ENCODE results near the gene MED14. TPM values are rescaled to one million over a fixed set of nuclear protein-coding genes. Genes with fewer than 3 reads are reported as not detected.
A peak's percentile ranks its signal among the peaks of the same experiment; 100 is the strongest.
"Not testable (repeated sequence)": the region's sequence is repeated elsewhere in the genome, so short reads cannot be mapped to it uniquely, and the experiment has no call there.

MED14 gene
- 10 to 100 TPM; 36.9 to 62.2 (median 50.1) TPM for polyA plus RNA-seq (ENCODE audit: insufficient read length in 4 of 4)

GRCh38 chrX:40735325-40736169 is at the start of gene MED14:
MED14 (minus strand) TSS chrX:40735542; CDS start chrX:40735412, 130 bp downstream.
- DNase-seq (ENCODE audit: low read depth in 4 of 4, low spot score in 2 of 4) = peak; percentile 64 to 76 (median 72)

- DNase-seq (ENCODE audit: low read depth in 4 of 4, low spot score in 2 of 4) = no peak
Measured at GRCh38 chrX:40784516-40785151, 49.3 kb upstream of the MED14 start.

GRCh38 chrX:40782644-40783259 is 47.4 kb upstream of the MED14 start:
- not testable (repeated sequence) for DNase-seq (ENCODE audit: low read depth in 4 of 4, low spot score in 2 of 4)

GRCh38 chrX:40780951-40781350 is 45.6 kb upstream of the MED14 start:
- DNase-seq (ENCODE audit: low read depth in 4 of 4, low spot score in 2 of 4) = no peak

GRCh38 chrX:40780082-40780481 is 44.7 kb upstream of the MED14 start:
- DNase-seq (ENCODE audit: low read depth in 4 of 4, low spot score in 2 of 4) = no peak

GRCh38 chrX:40778861-40779575 is 43.7 kb upstream of the MED14 start:
- no peak for DNase-seq (ENCODE audit: low read depth in 4 of 4, low spot score in 2 of 4)

GRCh38 chrX:40773809-40774208 is 38.5 kb upstream of the MED14 start:
- DNase-seq (ENCODE audit: low read depth in 4 of 4, low spot score in 2 of 4) = no peak

- DNase-seq (ENCODE audit: low read depth in 4 of 4, low spot score in 2 of 4) = no peak
Measured at GRCh38 chrX:40773188-40773587, 37.8 kb upstream of the MED14 start.

- no peak for DNase-seq (ENCODE audit: low read depth in 4 of 4, low spot score in 2 of 4)
Measured at GRCh38 chrX:40772290-40772689, 36.9 kb upstream of the MED14 start.

GRCh38 chrX:40761762-40762161 is 26.4 kb upstream of the MED14 start:
- no peak for DNase-seq (ENCODE audit: low read depth in 4 of 4, low spot score in 2 of 4)

- DNase-seq (ENCODE audit: low read depth in 4 of 4, low spot score in 2 of 4) = no peak
Measured at GRCh38 chrX:40759374-40759773, 24.0 kb upstream of the MED14 start.

- no peak for DNase-seq (ENCODE audit: low read depth in 4 of 4, low spot score in 2 of 4)
Measured at GRCh38 chrX:40757058-40757457, 21.7 kb upstream of the MED14 start.

- no peak for DNase-seq (ENCODE audit: low read depth in 4 of 4, low spot score in 2 of 4)
Measured at GRCh38 chrX:40755291-40756249, 20.2 kb upstream of the MED14 start.

- DNase-seq (ENCODE audit: low read depth in 4 of 4, low spot score in 2 of 4) = no peak
Measured at GRCh38 chrX:40749681-40750494, 14.5 kb upstream of the MED14 start.

- no peak for DNase-seq (ENCODE audit: low read depth in 4 of 4, low spot score in 2 of 4)
Measured at GRCh38 chrX:40748977-40749376, 13.6 kb upstream of the MED14 start.

GRCh38 chrX:40746521-40746920 is 11.2 kb upstream of the MED14 start:
- no peak for DNase-seq (ENCODE audit: low read depth in 4 of 4, low spot score in 2 of 4)

- no peak for DNase-seq (ENCODE audit: low read depth in 4 of 4, low spot score in 2 of 4)
Measured at GRCh38 chrX:40736170-40736505, 796 bp upstream of the MED14 start.

- no peak for DNase-seq (ENCODE audit: low read depth in 4 of 4, low spot score in 2 of 4)
Measured at GRCh38 chrX:40734971-40735324, 394 bp downstream of the MED14 start.

GRCh38 chrX:40733706-40734105 is 1.6 kb downstream of the MED14 start:
- DNase-seq (ENCODE audit: low read depth in 4 of 4, low spot score in 2 of 4) = no peak
